ENCODE data around the gene CNBP. TPM values are rescaled to one million over a fixed set of nuclear protein-coding genes. Genes with fewer than 3 reads are reported as not detected.

Gene CNBP
- polyA plus RNA-seq, 1 donor from 2014 or later = 329 TPM

- Histone ChIP-seq H2AFZ (ENCODE audit: low read depth, low read length) (no peak overlapping the region), H3K9me3 (ENCODE audit: low read length) (no peaks in the 10 kb centered on the region), H3K27me3 (ENCODE audit: insufficient read depth, low read depth, low read length) (no peaks in the 10 kb centered on the region), H3F3A (ENCODE audit: insufficient read depth, low read length, poor library complexity, severe bottlenecking) (peaks cover 3% of the 10 kb centered on the region), H3K4me3 (ENCODE audit: low read length) (peak overlapping the region; percentile 74), H3K9ac (ENCODE audit: low read length) (no peak overlapping the region), H3K36me3 (ENCODE audit: insufficient read depth, low read length) (no peaks in the 10 kb centered on the region), H3K27ac (ENCODE audit: low read length) (no peak overlapping the region), H3K4me2 (ENCODE audit: low read length) (peak overlapping the region; percentile 82), H4K20me1 (ENCODE audit: insufficient read depth) (no peaks in the 10 kb centered on the region), H3K79me2 (replicated peaks; ENCODE audit: insufficient read depth, low read length) (no peaks in the 10 kb centered on the region), H3K9me2 (ENCODE audit: insufficient read depth, low read length) (no peaks in the 10 kb centered on the region)
- TF ChIP-seq EZH2 (IDR thresholded peaks at IDR 0.05; ENCODE audit: borderline replicate concordance, insufficient read depth, low read length, poor library complexity, severe bottlenecking) = no peak
- TF ChIP-seq TAF1 (IDR thresholded peaks at IDR 0.05; ENCODE audit: low read depth) = no peak
Observed at GRCh38 chr3:129119365-129120100, 64.2 kb downstream of the CNBP start.

DNA sequence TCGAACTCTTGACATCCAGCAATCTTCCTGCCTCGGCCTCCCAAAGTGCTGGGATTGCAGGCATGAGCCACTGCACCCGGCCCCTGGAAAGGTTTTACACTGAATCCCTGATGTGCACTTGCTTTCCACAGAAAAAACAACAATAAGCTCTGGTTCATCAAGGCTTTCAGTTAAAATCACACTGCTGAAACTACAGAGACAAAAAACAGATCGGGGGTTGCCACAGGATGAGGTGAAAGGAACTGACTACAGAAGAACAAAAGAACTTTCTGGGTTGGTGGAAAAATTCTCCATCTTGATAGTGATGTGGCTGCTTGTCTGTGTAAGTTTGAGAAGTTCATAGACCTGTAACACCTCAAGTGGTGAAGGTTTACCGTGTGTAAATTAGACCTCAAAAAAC, 65.0 kb downstream of the CNBP start:
- no peak overlapping the region for H3K4me3 ChIP-seq (ENCODE audit: low read length)
- H3K79me2 ChIP-seq (replicated peaks; ENCODE audit: insufficient read depth, low read length) = no peaks in the 10 kb centered on the region
- H2AFZ ChIP-seq (ENCODE audit: low read depth, low read length) = no peak overlapping the region
- no peak for TF ChIP-seq RAD21 (conservative IDR thresholded peaks at IDR 0.05)
- H4K20me1 ChIP-seq (ENCODE audit: insufficient read depth) = no peaks in the 10 kb centered on the region
- H3K9me2 ChIP-seq (ENCODE audit: insufficient read depth, low read length) = no peaks in the 10 kb centered on the region
- H3F3A ChIP-seq (ENCODE audit: insufficient read depth, low read length, poor library complexity, severe bottlenecking) = peaks cover 3% of the 10 kb centered on the region
- H3K4me2 ChIP-seq (ENCODE audit: low read length) = no peak overlapping the region
- H3K36me3 ChIP-seq (ENCODE audit: insufficient read depth, low read length) = no peaks in the 10 kb centered on the region
- no peak overlapping the region for H3K9ac ChIP-seq (ENCODE audit: low read length)
- no peaks in the 10 kb centered on the region for H3K9me3 ChIP-seq (ENCODE audit: low read length)
- no peak overlapping the region for H3K27ac ChIP-seq (ENCODE audit: low read length)
- no peaks in the 10 kb centered on the region for H3K27me3 ChIP-seq (ENCODE audit: insufficient read depth, low read depth, low read length)

Small RNA genes lying within 50 kb of the gene (small RNA-seq; reads per million reads assigned to genes)
- gene RPS27P12 = 0 reads per million in 3 experiments

Other genes with a start within 250 kb of the CNBP start
- 0.69 and 1.6 TPM in 2 replicates for gene CFAP92, start 189.8 kb downstream of the CNBP start, polyA plus RNA-seq
- not detected in 2 replicates for gene EFCC1, start 182.6 kb downstream of the CNBP start, polyA plus RNA-seq
- gene GP9, start 123.1 kb downstream of the CNBP start, polyA plus RNA-seq = not detected in 2 replicates
- gene RAB43, start 62.1 kb downstream of the CNBP start, polyA plus RNA-seq = 0.57 TPM in 1 of 2 replicates, not detected in the other
- gene ISY1, start 22.8 kb downstream of the CNBP start, polyA plus RNA-seq = 23.3 and 24.9 TPM in 2 replicates
- 75.0 and 92.7 TPM in 2 replicates for gene COPG1, start 65.7 kb upstream of the CNBP start, polyA plus RNA-seq
- 23.0 and 24.9 TPM in 2 replicates for gene HMCES, start 95.0 kb upstream of the CNBP start, polyA plus RNA-seq
- 0.14 and 0.32 TPM in 2 replicates for gene EFCAB12, start 244.7 kb upstream of the CNBP start, polyA plus RNA-seq